BLaER1 treated with 17β-estradiol and CSF1 and Interleukin-3, amounts not matched to agents 10 nM and 100 nM (cell line): ENCODE measurements around the gene OR11H7.
"Not testable (repeated sequence)": the region's sequence is repeated elsewhere in the genome, so short reads cannot be mapped to it uniquely, and the experiment has no call there.

Experiments
- H3K27ac ChIP-seq, 11 experiments: shearing (Covaris generic); formaldehyde crosslinking; 2 replicates each; pipeline ENCODE4 v1.8.1; 2022
- H3K27me3 ChIP-seq, 11 experiments: shearing (Covaris generic); formaldehyde crosslinking; 2 replicates each; pipeline ENCODE4 v1.8.1; 2022
- H3K36me3 ChIP-seq, 11 experiments: shearing (Covaris generic); formaldehyde crosslinking; 2 replicates each; pipeline ENCODE4 v1.8.1; 2022
- H3K4me1 ChIP-seq, 10 experiments: shearing (Covaris generic); formaldehyde crosslinking; 2 replicates each; pipeline ENCODE4 v1.8.1; 2022
- H3K4me2 ChIP-seq, 11 experiments: shearing (Covaris generic); formaldehyde crosslinking; 2 replicates each; pipeline ENCODE4 v1.8.1; 2022
- H3K4me3 ChIP-seq, 10 experiments: shearing (Covaris generic); formaldehyde crosslinking; 2 replicates each; pipeline ENCODE4 v1.8.1; 2022
- H3K9ac ChIP-seq, 11 experiments: shearing (Covaris generic); formaldehyde crosslinking; 2 replicates each; pipeline ENCODE4 v1.8.1; 2022
- H3K9me3 ChIP-seq, 11 experiments: shearing (Covaris generic); formaldehyde crosslinking; replicated peaks in 1 of 11; 2 replicates each; pipeline ENCODE4 v1.8.1; 2022
- H4K20me1 ChIP-seq, 11 experiments: shearing (Covaris generic); formaldehyde crosslinking; 2 replicates each; pipeline ENCODE4 v1.8.1; 2022
- Cebpa-rat ChIP-seq, 11 experiments: shearing (Covaris generic); IDR thresholded peaks; 2 replicates each; pipeline ENCODE4 v1.8.1; 2022

The OR11H7 gene

DNA sequence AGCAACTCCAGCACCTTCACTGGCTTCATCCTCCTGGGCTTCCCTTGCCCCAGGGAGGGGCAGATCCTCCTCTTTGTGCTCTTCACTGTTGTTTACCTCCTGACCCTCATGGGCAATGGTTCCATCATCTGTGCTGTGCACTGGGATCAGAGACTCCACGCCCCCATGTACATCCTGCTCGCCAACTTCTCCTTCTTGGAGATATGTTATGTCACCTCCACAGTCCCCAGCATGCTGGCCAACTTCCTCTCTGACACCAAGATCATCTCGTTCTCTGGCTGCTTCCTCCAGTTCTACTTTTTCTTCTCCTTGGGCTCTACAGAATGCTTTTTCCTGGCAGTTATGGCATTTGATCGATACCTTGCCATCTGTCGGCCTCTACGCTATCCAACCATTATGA is 31.3 kb upstream of the OR11H7 start:
- no peak for TF ChIP-seq Cebpa-rat (IDR thresholded peaks at IDR 0.05)
- peaks cover 0 to 10% (median 0%) of the 10 kb centered on the region in 10 experiments; a peak in 1 of 20 replicates for H3K4me1 ChIP-seq
- H3K9ac ChIP-seq = no peak overlapping the region
- no peak overlapping the region for H3K27ac ChIP-seq
- H3K36me3 ChIP-seq = no peaks in the 10 kb centered on the region
- no peaks in the 10 kb centered on the region for H4K20me1 ChIP-seq
- H3K4me3 ChIP-seq = no peak overlapping the region
- no peaks in the 10 kb centered on the region for H3K9me3 ChIP-seq
- H3K27me3 ChIP-seq = no peaks in the 10 kb centered on the region
- peak overlapping the region in 1 of 11 experiments; percentile 14; a peak in 1 of 22 replicates for H3K4me2 ChIP-seq

DNA sequence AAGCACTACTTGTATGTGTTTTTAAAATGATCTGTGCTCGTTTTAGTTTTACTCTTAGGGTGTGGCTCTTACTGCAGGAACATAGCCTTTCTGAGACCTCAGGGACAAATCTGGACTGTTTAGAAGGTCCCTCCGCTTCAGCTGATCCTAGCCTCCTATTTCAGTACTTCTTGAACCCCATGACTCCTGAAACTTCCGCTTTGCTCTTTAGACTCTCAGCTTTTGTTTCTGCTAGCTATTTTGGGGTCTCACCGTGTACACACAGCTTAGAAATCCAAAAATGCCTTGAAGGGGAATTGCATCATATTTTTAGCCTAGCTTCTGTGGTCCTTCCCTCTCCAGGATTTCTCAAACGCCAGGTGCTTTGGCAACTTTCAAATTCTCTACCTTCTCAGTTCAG is 29.8 kb upstream of the OR11H7 start:
- H3K9me3 ChIP-seq = no peaks in the 10 kb centered on the region
- no peak overlapping the region for H3K4me3 ChIP-seq
- H3K27ac ChIP-seq = no peak overlapping the region
- peaks cover 0 to 10% (median 0%) of the 10 kb centered on the region in 10 experiments; a peak in 1 of 20 replicates for H3K4me1 ChIP-seq
- no peaks in the 10 kb centered on the region for H3K36me3 ChIP-seq
- H3K27me3 ChIP-seq = no peaks in the 10 kb centered on the region
- H3K4me2 ChIP-seq = no peak overlapping the region
- no peak overlapping the region for H3K9ac ChIP-seq
- H4K20me1 ChIP-seq = no peaks in the 10 kb centered on the region
- TF ChIP-seq Cebpa-rat (IDR thresholded peaks at IDR 0.05) = no peak

GRCh38 chr14:20204721-20205120 is 24.1 kb upstream of the OR11H7 start:
- H3K36me3 ChIP-seq = no peaks in the 10 kb centered on the region
- H3K4me1 ChIP-seq = no peaks in the 10 kb centered on the region
- no peak for TF ChIP-seq Cebpa-rat (IDR thresholded peaks at IDR 0.05)
- H3K27ac ChIP-seq = no peak overlapping the region
- no peaks in the 10 kb centered on the region for H4K20me1 ChIP-seq
- H3K9me3 ChIP-seq = no peaks in the 10 kb centered on the region
- H3K4me2 ChIP-seq = no peak overlapping the region
- H3K4me3 ChIP-seq = no peak overlapping the region
- no peak overlapping the region for H3K9ac ChIP-seq
- H3K27me3 ChIP-seq = no peaks in the 10 kb centered on the region

GRCh38 chr14:20209595-20209994 is 19.2 kb upstream of the OR11H7 start:
- Histone ChIP-seq H3K4me3 (no peak overlapping the region), H3K4me1 (no peaks in the 10 kb centered on the region), H3K27ac (no peak overlapping the region), H3K9ac (no peak overlapping the region), H3K36me3 (no peaks in the 10 kb centered on the region), H4K20me1 (no peaks in the 10 kb centered on the region), H3K4me2 (no peak overlapping the region), H3K9me3 (peaks cover 0 to 6% (median 0%) of the 10 kb centered on the region in 11 experiments; a peak in 6 of 22 replicates), H3K27me3 (no peaks in the 10 kb centered on the region)
- TF ChIP-seq Cebpa-rat (IDR thresholded peaks at IDR 0.05) = no peak

- H3K36me3 ChIP-seq, H3K4me3 ChIP-seq, H3K4me1 ChIP-seq, H3K9ac ChIP-seq, H3K9me3 ChIP-seq, H3K27ac ChIP-seq, H3K27me3 ChIP-seq, H3K4me2 ChIP-seq, H4K20me1 ChIP-seq: not testable (repeated sequence)
Measured at GRCh38 chr14:20212406-20212805, 16.4 kb upstream of the OR11H7 start.

DNA sequence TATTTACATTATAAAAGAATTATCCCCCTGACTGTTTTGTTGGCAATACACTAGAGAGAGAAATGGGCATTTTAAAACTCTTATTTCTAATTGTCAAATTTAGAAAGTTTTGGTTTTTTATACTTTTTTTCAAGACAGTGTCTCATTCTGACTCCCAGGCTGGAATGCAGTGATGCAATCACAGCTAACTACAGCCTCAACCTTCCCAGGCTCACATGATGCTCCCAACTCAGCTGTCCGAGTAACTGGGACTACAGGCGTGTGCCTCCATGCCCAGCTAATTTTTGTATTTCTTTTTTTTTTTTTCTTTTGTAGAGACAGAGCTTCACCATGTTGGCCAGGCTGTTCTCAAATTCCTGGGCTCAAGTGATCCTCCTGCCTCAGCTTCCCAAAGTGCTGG is 13.6 kb upstream of the OR11H7 start:
- TF ChIP-seq Cebpa-rat (IDR thresholded peaks at IDR 0.05) = no peak
- peaks cover 0 to 9% (median 0%) of the 10 kb centered on the region in 11 experiments; a peak in 6 of 22 replicates for H3K9me3 ChIP-seq
- H3K27me3 ChIP-seq = no peaks in the 10 kb centered on the region
- H3K27ac ChIP-seq = no peak overlapping the region
- H4K20me1 ChIP-seq = no peaks in the 10 kb centered on the region
- peaks cover 0 to 7% (median 0%) of the 10 kb centered on the region in 10 experiments; a peak in 3 of 20 replicates for H3K4me1 ChIP-seq
- H3K36me3 ChIP-seq = no peaks in the 10 kb centered on the region
- no peak overlapping the region for H3K4me3 ChIP-seq
- H3K4me2 ChIP-seq = no peak overlapping the region
- H3K9ac ChIP-seq = no peak overlapping the region

- Histone ChIP-seq H3K4me2 (peak overlapping the region in 2 of 11 experiments; percentile 5 to 30; a peak in 2 of 22 replicates), H3K27ac (no peak overlapping the region), H3K27me3 (no peaks in the 10 kb centered on the region), H3K9me3 (peaks cover 0 to 8% (median 0%) of the 10 kb centered on the region in 11 experiments; a peak in 6 of 22 replicates), H3K9ac (no peak overlapping the region), H3K4me1 (peaks cover 0 to 7% (median 0%) of the 10 kb centered on the region in 10 experiments; a peak in 3 of 20 replicates), H4K20me1 (no peaks in the 10 kb centered on the region), H3K4me3 (no peak overlapping the region), H3K36me3 (no peaks in the 10 kb centered on the region)
- no peak for TF ChIP-seq Cebpa-rat (IDR thresholded peaks at IDR 0.05)
Measured at GRCh38 chr14:20219033-20219432, 9.7 kb upstream of the OR11H7 start.

GRCh38 chr14:20223410-20223809 is 5.4 kb upstream of the OR11H7 start, which contains the start of gene OR11H6:
OR11H6 (plus strand) TSS chr14:20223710; CDS start chr14:20223710, 0 bp downstream.
- Histone ChIP-seq H3K9ac (no peak within 1 kb of the TSS), H3K27me3 (no peaks in the 10 kb centered on the region), H3K9me3 (no peaks in the 10 kb centered on the region), H4K20me1 (no peaks in the 10 kb centered on the region), H3K4me1 (peaks cover 0 to 7% (median 0%) of the 10 kb centered on the region in 10 experiments; a peak in 3 of 20 replicates), H3K4me3 (no peak within 1 kb of the TSS), H3K36me3 (no peaks in the 10 kb centered on the region), H3K4me2 (no peak within 1 kb of the TSS), H3K27ac (no peak within 1 kb of the TSS)
- no peak for TF ChIP-seq Cebpa-rat (IDR thresholded peaks at IDR 0.05)

- not testable (repeated sequence) for H3K4me2 ChIP-seq
Measured at GRCh38 chr14:20235415-20235814, 6.6 kb downstream of the OR11H7 start.

DNA sequence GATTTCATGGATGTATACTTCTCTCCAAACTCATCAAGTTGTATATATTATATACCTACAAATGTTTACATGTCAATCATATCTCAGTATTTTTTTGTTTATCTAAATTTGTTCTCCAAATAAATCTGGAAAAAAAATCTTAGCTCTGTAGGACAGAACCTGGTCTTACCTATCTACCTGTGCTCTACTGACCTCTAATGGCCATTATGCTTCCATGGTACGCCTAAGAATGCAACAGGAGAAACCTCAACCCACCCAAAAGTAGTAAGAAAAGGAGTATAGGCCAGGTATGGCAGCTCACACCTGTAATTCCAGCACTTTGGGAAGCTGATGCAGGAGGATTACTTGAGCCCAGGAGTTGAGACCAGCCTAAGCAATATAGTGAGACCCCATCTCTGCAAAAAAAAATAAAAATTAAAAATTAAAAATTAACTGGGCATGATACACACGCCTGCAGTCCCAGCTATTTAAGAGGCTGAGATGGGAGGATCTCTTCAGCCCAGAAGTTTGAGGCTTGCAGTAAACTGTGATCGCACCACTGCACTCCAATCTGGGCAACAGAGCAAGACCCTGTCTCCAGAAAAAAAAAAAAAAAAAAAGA is 19.0 kb downstream of the OR11H7 start:
- H3K36me3 ChIP-seq = no peaks in the 10 kb centered on the region
- no peaks in the 10 kb centered on the region for H3K27me3 ChIP-seq
- H4K20me1 ChIP-seq = no peaks in the 10 kb centered on the region
- no peaks in the 10 kb centered on the region for H3K4me1 ChIP-seq
- no peak overlapping the region for H3K27ac ChIP-seq
- peaks cover 5 to 17% (median 12%) of the 10 kb centered on the region in 11 experiments; a peak in 21 of 22 replicates for H3K9me3 ChIP-seq
- no peak overlapping the region for H3K9ac ChIP-seq
- no peak for TF ChIP-seq Cebpa-rat (IDR thresholded peaks at IDR 0.05)
- no peak overlapping the region for H3K4me2 ChIP-seq
- no peak overlapping the region for H3K4me3 ChIP-seq

More at GRCh38 chr14:20235415-20235814, 6.6 kb downstream of the OR11H7 start:
- not testable (repeated sequence) for H3K9me3 ChIP-seq, H3K36me3 ChIP-seq, H3K27ac ChIP-seq, H3K27me3 ChIP-seq, H3K4me1 ChIP-seq, H3K9ac ChIP-seq, H4K20me1 ChIP-seq, H3K4me3 ChIP-seq
